ENCODE measurements around the gene FBXW7. TPM values are rescaled to one million over a fixed set of nuclear protein-coding genes. Genes with fewer than 3 reads are reported as not detected.
A peak's percentile ranks its signal among the peaks of the same experiment; 100 is the strongest.

FBXW7 gene
- total RNA-seq, 2 donors from 2014 or later: 29.0 to 34.7 TPM

DNA sequence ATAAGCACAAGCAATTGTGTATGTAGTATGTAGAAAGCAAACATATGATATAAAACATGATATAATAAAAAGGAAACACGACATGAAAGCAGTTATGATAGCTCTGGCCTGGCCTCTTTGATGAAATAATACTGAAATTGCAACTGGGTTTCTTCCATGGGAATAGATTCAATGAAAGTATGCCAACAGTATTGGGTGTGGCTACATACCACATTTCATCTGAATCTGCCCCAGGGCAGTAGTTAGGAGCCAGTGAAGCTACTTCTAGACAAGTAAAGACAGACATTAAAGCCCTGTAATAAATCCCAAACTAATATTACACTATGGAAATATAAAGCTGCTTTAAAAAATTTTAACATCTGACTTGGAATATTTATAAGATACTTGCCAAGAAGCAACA is 207.3 kb downstream of the FBXW7 start:
- ATAC-seq: no peak
- DNase-seq (ENCODE audit: low spot score in 2 of 2): no peak
- Mint-ChIP-seq H3K27ac (no peak overlapping the region), H3K36me3 (peaks cover 20 to 28% of the 10 kb centered on the region in 2 donors), H3K9me3 (no peaks in the 10 kb centered on the region)

DNA sequence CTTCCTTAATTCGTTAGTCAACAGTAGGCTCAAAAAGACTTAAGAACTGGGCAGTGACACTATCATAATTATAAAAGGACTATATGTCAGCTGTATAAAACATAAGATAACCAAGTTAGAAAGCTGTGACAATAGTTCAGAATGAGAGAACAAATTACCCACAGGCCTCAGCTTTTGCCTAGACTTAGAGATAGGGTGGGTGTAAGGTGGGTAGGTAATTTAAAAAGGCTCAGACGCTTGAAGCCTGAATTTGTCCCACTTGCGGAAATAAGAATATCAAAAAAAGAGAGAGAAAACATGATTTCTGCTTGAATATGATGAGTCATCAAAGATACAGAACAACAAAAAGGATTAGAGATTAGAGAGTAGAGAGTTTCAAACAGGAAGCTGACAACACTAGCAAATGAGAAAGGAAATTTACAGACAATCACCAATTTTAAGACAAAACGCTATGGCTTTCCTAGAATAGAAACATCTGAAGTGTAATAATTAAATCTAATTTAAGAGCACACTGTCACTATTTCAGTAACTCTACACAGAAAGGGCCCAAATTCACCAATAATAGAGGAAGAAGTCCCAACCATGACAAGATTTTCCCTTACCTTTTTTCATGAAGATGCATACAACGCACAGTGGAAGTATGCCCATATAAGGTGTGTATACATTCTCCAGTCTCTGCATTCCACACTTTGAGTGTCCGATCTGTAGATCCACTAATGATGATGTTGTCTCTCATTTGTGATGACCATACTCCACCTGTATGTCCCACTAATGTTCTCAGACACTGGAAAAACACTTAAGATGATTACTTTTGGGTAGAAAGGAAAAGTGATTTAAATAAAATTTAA is 208.1 kb downstream of the FBXW7 start:
- peaks cover 23 to 34% of the 10 kb centered on the region in 2 donors for H3K36me3 Mint-ChIP-seq

DNA sequence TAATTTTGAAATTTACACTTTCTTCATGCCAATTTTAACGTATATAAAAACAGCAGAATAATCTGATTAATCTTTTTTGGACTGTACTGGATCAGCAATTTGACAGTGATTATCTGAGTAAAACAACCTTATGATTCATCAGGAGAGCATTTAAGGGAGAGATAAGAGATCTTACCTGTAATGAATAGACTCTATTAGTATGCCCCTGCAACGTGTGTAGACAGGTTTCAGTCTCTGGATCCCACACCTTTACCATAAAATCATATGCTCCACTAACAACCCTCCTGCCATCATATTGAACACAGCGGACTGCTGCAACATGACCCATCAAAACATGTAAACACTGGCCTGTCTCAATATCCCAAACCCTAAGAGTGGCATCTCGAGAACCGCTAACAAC is 210.1 kb downstream of the FBXW7 start:
- Mint-ChIP-seq H3K9me3 (no peaks in the 10 kb centered on the region), H3K36me3 (peaks cover 22 to 38% of the 10 kb centered on the region in 2 donors), H3K27ac (peak overlapping the region in 1 of 2 donors; percentile 66)
- DNase-seq (ENCODE audit: low spot score in 2 of 2) (no peak), ATAC-seq (no peak)

More for the DNA sequence above, 208.1 kb downstream of the FBXW7 start:
- no peak for DNase-seq (ENCODE audit: low spot score in 2 of 2)
- no peaks in the 10 kb centered on the region for H3K9me3 Mint-ChIP-seq
- peak overlapping the region in 1 of 2 donors; percentile 61 for H3K27ac Mint-ChIP-seq
- peak; percentile 20 to 63 for ATAC-seq

DNA sequence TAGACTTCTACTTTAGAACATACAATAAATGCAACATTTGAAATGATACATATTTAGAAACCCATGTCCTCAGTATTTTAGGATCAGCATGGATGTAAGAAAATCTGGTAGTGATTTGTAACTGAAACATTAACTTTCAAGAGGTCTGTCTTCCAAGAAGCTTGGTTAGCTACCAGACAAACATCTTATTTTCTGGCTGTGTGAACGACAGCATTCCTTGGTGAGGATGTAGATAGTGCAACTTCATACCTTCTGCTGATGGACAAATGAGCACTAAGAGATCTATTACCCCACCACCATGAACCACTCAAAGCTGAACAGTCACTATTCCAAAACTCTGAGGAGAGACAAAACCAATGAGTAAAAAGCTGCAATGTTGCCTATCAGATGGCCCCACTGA is 212.7 kb downstream of the FBXW7 start:
- no peak for ATAC-seq
- H3K36me3 Mint-ChIP-seq: peaks cover 21 to 35% of the 10 kb centered on the region in 2 donors
- H3K27ac Mint-ChIP-seq: no peak overlapping the region
- DNase-seq (ENCODE audit: low spot score in 2 of 2): no peak
- H3K9me3 Mint-ChIP-seq: no peaks in the 10 kb centered on the region

DNA sequence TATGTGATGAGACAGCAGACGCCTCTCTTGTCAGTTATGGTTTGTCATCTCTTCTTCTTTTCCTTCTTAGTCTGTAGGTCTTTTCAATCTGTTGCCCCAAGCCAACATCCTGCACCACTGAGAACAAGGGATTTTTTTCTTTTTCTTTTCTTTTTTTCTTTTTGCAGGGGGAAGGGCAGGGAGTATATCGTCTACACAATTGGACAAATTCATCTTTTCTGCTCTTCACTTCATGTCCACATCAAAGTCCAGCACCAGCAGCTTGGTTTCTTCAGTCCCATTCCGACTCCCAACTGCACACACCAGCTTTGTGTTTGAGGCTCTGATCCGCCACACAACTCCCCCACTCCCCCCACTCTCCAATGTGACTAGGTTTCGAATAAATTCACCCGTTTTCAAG is 213.2 kb downstream of the FBXW7 start:
- DNase-seq (ENCODE audit: low spot score in 2 of 2): no peak
- no peaks in the 10 kb centered on the region for H3K9me3 Mint-ChIP-seq
- no peak for ATAC-seq
- H3K36me3 Mint-ChIP-seq: peaks cover 15 to 35% of the 10 kb centered on the region in 2 donors
- H3K27ac Mint-ChIP-seq: no peak overlapping the region

DNA sequence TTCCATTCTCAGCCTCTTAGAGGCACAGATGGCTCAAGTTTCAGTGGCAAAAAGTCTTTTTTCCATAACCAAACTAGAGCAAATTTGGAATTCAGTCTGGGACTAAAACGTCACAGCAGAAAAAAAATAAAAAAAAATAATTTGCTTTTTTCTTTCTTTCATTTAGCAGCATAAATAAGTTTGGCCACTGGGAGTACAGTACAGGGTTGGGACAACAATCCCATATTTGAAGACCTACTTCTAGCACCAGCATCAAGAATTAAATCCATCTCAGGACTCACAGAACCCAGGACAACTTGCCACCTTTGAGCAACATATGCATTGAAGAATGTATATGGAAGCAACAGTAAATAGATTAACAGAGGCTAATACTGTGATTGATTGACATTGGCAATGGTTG is 214.0 kb downstream of the FBXW7 start:
- no peak for ATAC-seq
- no peak for DNase-seq (ENCODE audit: low spot score in 2 of 2)
- H3K27ac Mint-ChIP-seq: no peak overlapping the region
- H3K36me3 Mint-ChIP-seq: peaks cover 13 to 35% of the 10 kb centered on the region in 2 donors
- H3K9me3 Mint-ChIP-seq: no peaks in the 10 kb centered on the region

DNA sequence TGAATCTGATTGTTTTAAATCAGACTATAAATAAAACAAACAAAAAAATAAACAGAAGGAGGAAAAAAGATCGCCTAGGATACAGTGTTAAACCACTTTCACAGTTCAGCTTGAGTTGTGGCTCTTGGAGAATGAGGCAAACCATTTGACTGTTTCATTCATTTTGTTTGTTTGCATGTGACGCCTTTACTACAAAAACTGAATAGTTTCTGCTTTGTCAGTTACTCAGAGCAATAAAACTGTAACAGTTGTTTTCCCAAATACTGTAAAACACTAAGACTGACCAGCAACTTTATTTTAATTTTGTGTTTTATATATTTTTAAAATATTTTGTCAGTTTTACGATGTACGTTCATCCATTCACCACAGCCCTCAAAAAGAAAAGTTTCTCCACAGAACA is 214.5 kb downstream of the FBXW7 start:
- ATAC-seq (no peak), DNase-seq (ENCODE audit: low spot score in 2 of 2) (no peak)
- H3K36me3 Mint-ChIP-seq: peaks cover 13 to 35% of the 10 kb centered on the region in 2 donors
- H3K9me3 Mint-ChIP-seq: no peaks in the 10 kb centered on the region
- H3K27ac Mint-ChIP-seq: no peak overlapping the region

DNA sequence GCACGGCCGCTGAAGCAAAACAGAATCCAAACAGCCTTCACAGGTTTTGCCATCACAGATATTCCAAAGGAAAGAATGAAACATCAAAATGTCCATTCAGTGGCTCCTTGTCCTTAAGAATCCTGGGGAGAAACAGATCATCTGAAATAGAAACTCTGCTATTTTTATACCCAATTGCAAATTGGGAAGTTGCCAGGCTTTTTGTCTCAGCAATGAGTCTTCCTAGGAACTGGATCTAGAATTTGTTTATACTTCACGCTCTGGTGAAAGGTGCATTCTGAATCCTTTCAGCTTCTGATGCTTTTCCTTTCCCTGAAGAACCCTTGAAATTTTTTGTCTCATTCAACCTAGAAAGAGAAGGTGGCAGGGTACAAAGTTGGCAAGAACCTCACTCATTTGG is 218.9 kb downstream of the FBXW7 start:
- no peaks in the 10 kb centered on the region for H3K9me3 Mint-ChIP-seq
- DNase-seq (ENCODE audit: low spot score in 2 of 2): no peak
- ATAC-seq: no peak
- H3K27ac Mint-ChIP-seq: no peak overlapping the region
- H3K36me3 Mint-ChIP-seq: no peaks in the 10 kb centered on the region

DNA sequence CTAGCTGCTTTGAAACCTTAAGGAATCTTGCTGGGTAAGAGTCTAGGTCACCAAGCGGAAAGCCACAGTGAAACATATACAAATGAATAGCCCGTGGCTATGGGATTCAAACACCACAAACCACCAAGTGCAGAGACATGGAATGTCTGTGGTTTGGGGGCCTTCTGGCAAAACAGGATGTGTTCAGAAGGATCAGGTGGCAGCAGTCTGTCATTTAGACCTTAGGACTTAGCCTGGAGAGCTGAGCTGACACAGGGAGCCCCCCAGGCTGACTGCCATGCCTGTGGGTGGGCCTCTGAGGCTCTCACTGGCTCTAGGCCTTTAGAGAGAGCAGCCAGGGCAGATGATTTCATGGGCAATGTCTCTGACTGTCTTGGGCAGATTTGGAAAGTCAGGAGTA is 225.6 kb downstream of the FBXW7 start:
- Mint-ChIP-seq H3K36me3 (no peaks in the 10 kb centered on the region), H3K9me3 (no peaks in the 10 kb centered on the region), H3K27ac (no peak overlapping the region)
- no peak for ATAC-seq
- DNase-seq (ENCODE audit: low spot score in 2 of 2): no peak

DNA sequence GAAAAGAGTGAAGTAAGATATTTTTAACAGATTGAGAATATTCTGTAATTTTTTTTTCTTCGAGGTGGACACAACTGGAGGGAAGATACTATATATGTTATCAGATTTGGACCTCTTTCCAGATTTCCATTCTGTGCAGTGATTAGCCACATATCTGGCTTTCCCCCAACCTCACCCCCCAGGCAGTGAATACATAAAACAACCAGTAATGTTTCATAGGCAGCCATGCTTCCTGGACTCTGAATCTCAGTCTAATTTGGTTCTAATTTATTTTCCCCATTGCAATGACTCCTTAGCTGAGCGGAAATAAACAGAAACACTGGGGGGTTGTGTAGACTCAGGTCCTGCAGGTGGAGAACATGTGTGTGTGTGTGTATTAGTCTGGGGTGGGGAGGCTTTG is 226.5 kb downstream of the FBXW7 start:
- DNase-seq (ENCODE audit: low spot score in 2 of 2) (no peak), ATAC-seq (no peak)
- Mint-ChIP-seq H3K36me3 (no peaks in the 10 kb centered on the region), H3K9me3 (no peaks in the 10 kb centered on the region), H3K27ac (no peak overlapping the region)

DNA sequence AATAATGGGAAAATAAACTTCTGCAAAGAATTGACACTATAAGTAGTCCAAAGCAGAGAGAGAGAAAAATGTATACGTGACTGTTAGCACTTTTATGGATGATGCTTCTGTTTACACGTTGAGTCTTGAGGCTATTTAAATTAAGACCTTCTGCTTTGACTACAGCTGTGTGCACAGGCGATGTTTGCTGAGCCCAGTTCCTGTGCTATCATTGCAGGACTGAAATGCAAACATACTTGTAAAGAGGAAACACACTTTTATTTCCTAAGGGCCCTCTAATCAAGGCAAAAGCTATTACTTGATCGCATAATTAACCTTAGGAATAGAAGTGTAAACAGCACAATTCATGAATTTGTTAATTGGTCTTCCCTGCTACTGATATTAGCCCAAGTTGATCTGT is 226.9 kb downstream of the FBXW7 start:
- DNase-seq (ENCODE audit: low spot score in 2 of 2) (no peak), ATAC-seq (no peak)
- Mint-ChIP-seq H3K27ac (no peak overlapping the region), H3K36me3 (no peaks in the 10 kb centered on the region), H3K9me3 (no peaks in the 10 kb centered on the region)

DNA sequence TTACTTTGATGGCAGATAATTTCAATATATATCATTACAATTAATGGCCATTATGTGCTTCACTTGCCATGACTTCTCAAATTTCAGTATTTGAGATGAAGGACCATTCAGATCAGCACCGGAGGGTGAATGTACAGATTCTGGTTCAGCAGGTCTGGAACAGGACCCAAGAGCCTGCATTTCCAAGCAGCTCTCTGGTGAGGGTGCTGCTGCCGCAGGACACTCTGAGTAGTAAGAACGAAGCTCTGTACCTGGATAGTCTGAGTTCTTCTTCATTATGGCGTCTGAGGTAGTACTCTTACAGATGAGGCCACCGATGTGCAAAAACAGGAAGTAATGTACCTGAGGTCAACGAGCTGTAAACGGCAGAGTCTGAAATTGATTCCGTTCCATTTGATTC is 228.2 kb downstream of the FBXW7 start:
- Mint-ChIP-seq H3K36me3 (no peaks in the 10 kb centered on the region), H3K27ac (no peak overlapping the region), H3K9me3 (no peaks in the 10 kb centered on the region)
- DNase-seq (ENCODE audit: low spot score in 2 of 2): no peak
- ATAC-seq: no peak

DNA sequence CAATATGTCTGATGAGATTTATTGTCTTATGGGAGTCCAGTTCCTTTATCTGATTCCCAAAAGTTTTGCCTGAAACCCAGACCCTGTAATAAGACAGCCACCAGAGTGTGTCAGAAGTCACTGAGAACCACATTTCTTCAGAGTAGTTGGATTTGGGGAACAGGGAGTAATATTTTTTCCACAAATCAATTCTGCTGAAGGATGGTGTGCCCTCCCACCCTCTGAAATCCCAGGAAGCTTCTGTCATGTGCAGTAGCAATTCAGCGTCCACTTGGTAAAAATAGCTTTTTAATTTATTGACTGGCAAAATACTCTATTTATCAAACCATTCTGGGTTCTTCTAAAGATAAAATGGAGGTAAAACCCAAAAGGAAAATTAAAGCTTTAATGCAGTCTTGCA is 229.4 kb downstream of the FBXW7 start:
- ATAC-seq: no peak
- no peak overlapping the region for H3K27ac Mint-ChIP-seq

DNA sequence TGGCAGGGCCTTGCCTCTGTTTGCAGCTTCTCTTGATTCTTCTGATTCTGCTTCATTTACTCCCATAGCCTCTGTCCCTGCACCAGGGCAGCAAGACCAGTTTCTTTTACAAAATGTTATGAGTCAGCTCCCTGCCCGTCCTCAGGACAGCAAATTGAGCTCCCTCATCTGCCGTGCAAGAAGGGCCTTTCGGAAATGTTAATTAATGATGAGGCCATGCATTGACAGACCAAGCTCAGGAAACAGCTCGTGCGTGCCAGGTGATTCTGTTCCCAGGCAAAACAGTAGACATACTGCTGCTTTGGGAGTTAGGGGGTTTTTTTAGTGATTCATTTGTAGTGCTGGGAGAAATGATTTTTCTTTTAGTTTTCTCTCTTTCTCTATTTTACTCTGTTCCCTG is 231.7 kb downstream of the FBXW7 start:
- Mint-ChIP-seq H3K27ac (no peak overlapping the region), H3K9me3 (no peaks in the 10 kb centered on the region), H3K36me3 (no peaks in the 10 kb centered on the region)
- no peak for ATAC-seq
- no peak for DNase-seq (ENCODE audit: low spot score in 2 of 2)

More for the DNA sequence above, 229.4 kb downstream of the FBXW7 start:
- H3K36me3 Mint-ChIP-seq: no peaks in the 10 kb centered on the region
- no peak for DNase-seq (ENCODE audit: low spot score in 2 of 2)
- H3K9me3 Mint-ChIP-seq: no peaks in the 10 kb centered on the region

DNA sequence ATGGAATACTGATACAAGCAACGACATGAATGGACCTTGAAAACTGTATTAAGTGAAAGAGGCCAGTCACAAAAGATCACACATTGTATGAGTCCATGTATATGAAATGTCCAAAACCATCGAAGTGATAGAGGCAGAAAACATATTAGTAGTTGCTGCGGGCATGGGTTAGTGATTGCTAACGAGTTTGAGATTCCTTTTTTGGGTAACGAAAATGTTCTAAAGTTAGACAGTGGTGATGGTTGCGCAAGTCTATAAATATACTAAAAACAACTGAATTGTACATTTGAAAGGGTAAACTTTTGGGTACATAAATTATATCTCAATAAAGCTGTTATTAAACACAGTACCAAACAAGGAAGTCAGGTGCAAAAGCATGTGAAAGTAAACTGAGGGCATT is 234.5 kb downstream of the FBXW7 start:
- DNase-seq (ENCODE audit: low spot score in 2 of 2) (no peak), ATAC-seq (no peak)
- no peak overlapping the region for H3K27ac Mint-ChIP-seq
- no peaks in the 10 kb centered on the region for H3K36me3 Mint-ChIP-seq
- H3K9me3 Mint-ChIP-seq: no peaks in the 10 kb centered on the region

DNA sequence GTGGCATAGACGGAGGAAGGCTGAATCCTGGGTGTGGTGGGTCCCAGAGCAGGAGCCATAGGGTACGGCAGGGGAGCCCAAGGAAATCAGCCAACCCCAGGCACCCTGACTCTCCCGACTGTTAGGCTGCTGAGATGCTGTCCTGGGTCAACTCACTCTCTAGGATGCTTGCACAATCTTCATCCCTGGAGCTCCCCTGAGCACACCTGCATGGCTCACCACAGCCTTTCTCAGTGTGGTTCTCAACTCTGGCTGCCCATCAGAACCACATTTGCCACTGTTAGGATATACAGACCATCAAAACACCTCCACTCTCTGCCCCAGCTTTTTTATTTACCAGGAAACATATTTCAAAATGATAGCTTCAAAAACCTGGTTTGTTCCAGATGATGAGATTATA is 236.3 kb downstream of the FBXW7 start:
- DNase-seq (ENCODE audit: low spot score in 2 of 2): no peak
- no peak overlapping the region for H3K27ac Mint-ChIP-seq
- ATAC-seq: no peak
- no peaks in the 10 kb centered on the region for H3K9me3 Mint-ChIP-seq
- no peaks in the 10 kb centered on the region for H3K36me3 Mint-ChIP-seq

DNA sequence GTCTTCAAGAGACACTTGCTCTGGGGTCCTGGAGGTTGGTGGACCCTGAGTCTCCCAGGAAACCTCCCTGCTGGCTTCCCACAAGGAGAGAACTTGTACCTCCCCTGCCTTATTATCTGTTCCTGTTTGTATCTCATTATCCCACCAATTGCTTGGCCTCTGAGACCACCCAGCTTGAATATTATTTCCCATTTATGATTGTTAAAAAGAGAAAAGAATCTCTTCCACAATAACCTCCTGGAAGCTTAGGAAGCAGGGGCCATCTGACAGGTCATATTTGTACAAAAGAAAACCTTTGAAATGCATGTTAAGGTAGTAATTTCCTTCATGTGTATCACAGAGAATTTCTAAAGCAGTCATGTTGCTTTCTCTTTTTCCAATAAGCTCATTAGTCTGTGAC is 239.5 kb downstream of the FBXW7 start:
- ATAC-seq: no peak
- Mint-ChIP-seq H3K9me3 (no peaks in the 10 kb centered on the region), H3K36me3 (no peaks in the 10 kb centered on the region), H3K27ac (no peak overlapping the region)
- no peak for DNase-seq (ENCODE audit: low spot score in 2 of 2)

DNA sequence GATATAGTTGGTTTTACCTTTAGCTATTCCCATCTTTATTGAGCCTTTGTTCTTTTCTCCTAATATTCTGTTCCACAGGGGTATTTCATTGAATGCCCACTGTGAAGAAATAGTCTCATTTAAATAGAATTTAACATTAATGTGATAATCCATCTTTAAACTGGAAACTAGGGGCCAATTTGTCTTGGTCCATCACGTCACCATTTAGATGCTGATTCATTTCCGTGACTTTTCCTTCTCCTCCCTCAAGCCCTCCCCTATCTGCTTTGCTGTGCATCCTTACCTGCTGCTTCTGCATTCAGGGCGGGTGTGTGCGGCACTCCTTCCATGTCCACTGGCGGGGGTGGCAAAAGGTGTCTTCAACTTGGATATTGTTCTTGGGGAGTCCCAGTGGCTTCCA is 241.1 kb downstream of the FBXW7 start:
- ATAC-seq: no peak
- Mint-ChIP-seq H3K36me3 (no peaks in the 10 kb centered on the region), H3K27ac (no peak overlapping the region), H3K9me3 (no peaks in the 10 kb centered on the region)
- no peak for DNase-seq (ENCODE audit: low spot score in 2 of 2)
